GM18519 (cell line): ENCODE results near the gene UGGT1.

Experiments
- ATAC-seq: cut with Tn5 transposase; IDR thresholded peaks from one replicate; pipeline ENCODE4 v1.9.1; 2021; ENCODE audit warnings: mild to moderate bottlenecking, moderate library complexity; ENCODE audit not compliant: unreplicated experiment, low FRiP score

UGGT1 gene

GRCh38 chr2:128109243-128109642 is 18.2 kb downstream of the UGGT1 start:
- no peak for ATAC-seq

DNA sequence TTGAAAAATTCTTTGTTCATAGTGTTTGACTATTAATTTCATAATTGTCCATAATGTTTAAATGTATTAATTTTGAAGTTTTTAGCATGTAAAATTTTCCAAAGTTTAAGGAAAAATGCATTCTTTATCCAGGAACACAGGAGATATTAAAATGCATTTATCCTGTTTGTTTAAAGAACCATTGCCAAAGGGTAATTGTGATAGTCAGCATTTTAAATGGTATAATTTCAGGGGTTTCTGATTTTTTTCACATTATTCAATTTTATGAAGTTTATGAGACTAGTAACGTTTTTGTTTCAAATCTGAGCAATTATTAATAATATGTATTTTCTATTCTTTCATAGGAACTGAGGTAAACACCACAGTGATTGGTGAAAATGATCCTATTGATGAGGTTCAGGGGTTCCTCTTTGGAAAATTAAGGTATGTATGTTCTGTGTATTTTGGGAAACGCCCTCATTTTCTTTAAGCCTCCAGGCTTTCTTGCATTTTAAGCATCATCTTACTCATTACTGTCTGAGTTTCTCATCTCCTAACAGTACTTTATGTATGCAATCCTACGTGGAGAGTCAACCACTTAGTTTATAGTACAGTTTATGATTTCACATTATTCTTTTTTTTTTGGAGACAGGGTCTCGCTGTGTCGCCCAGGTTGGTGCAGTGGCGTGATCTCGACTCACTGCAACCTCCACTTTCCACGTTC is 25.1 kb downstream of the UGGT1 start:
- no peak for ATAC-seq

DNA sequence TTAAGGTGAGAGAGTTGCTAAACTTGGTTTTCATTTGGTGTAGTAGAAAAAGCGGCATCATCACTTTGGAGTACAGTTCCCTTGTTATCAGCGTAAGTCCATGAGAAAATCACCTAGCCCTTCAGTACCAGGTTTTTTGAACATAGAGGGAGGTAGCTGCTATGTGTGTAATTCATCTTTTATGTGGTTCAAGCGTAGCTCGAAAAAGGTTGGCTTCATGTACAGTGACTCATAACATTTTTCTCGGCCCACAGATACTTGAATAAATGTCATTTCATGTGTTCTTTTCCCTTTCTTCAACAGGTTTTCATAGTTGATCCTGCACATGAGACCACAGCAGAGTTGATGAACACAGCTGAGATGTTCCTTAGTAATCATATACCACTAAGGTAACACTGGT is 43.6 kb downstream of the UGGT1 start:
- ATAC-seq: no peak

- ATAC-seq: no peak
These were observed 46.2 kb downstream of the UGGT1 start for GRCh38 chr2:128137094-128137616.

DNA sequence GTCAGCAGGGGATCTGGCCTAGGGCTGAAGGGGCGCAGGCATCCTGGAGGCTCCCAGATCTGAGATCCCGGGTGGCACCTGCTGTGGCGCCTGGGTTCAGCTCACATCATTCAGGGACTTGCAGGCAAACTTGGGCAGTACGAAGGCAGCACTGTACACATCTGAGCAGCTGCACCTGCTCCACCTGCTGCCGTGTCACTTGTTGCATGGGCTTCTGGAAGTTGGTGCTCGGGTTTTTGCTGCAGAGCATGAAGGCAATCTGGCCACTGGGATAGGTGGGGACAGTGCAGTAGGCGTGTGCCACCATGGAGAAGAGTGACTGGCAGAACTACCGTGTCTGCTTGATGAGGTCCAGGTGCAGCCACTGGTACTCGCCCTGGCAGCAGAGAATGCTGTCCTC is 48.6 kb downstream of the UGGT1 start:
- no peak for ATAC-seq

DNA sequence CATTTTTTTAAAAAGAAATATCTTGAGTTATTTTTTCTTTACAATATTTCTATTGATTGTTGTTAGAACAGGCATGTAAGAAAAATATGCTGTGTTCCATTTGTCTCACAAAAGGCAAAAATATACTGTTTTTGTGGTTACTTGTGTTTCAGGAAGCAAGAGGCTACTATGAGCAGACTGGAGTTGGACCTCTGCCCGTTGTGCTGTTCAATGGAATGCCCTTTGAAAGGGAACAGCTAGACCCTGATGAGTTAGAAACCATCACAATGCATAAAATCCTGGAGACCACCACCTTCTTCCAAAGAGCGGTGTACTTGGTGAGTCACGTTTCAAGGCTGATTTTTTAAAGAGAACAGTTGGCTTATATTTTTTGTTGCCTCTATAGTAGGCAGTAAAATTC is 54.7 kb downstream of the UGGT1 start:
- ATAC-seq: no peak

- no peak for ATAC-seq
These were observed 62.8 kb downstream of the UGGT1 start for GRCh38 chr2:128153786-128154185.

DNA sequence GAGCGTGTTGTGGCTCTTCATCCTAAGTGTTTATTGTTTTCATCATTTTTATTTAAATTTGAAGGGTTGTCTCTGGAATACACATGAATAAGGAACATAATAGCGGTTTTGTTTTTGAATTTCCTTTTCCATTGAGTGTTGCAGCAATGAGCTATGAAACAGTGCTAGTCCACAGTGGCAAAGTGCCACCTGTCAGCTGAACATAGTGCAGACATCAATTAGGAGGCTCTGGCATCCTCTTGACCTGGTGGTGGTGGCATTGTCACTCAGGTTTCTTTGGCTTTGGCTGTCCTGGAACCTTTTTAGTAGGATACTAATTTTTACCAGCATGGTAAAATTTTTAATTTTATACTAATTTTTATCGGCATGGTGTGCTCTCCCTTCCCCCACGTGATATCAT is 63.2 kb downstream of the UGGT1 start:
- ATAC-seq: no peak

GRCh38 chr2:128155970-128156369 is 65.0 kb downstream of the UGGT1 start:
- ATAC-seq: no peak

- no peak for ATAC-seq
These were observed 65.8 kb downstream of the UGGT1 start for GRCh38 chr2:128156812-128157211.

GRCh38 chr2:128157644-128158043 is 66.6 kb downstream of the UGGT1 start:
- no peak for ATAC-seq

DNA sequence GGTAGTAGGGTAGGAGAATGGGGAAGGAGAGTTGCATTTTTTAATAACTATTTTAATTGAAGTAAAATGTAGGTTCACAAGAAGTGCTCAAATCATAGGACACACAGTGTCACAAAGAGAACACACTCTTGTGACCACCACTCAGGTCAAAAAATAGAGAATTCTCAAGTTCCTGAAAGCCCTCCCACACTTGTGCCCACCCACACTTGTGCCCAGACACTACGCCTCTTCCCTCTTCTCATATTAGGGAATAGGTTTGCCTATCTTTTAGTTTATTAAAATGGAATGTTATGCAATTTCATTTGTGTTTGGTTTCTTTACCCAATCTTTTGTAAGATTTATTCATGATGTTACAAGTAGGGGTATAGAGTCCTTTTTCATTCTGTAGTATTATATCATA is 67.2 kb downstream of the UGGT1 start:
- no peak for ATAC-seq

- no peak for ATAC-seq
These were observed 68.4 kb downstream of the UGGT1 start for GRCh38 chr2:128159437-128159836.

- no peak for ATAC-seq
These were observed 69.7 kb downstream of the UGGT1 start for GRCh38 chr2:128160616-128161275.

GRCh38 chr2:128162266-128162665 is 71.3 kb downstream of the UGGT1 start:
- no peak for ATAC-seq

- no peak for ATAC-seq
These were observed 73.3 kb downstream of the UGGT1 start for GRCh38 chr2:128164311-128164710.

- ATAC-seq: no peak
These were observed 75.8 kb downstream of the UGGT1 start for GRCh38 chr2:128166746-128167353.

- no peak for ATAC-seq
These were observed 78.1 kb downstream of the UGGT1 start for GRCh38 chr2:128169094-128169493.

DNA sequence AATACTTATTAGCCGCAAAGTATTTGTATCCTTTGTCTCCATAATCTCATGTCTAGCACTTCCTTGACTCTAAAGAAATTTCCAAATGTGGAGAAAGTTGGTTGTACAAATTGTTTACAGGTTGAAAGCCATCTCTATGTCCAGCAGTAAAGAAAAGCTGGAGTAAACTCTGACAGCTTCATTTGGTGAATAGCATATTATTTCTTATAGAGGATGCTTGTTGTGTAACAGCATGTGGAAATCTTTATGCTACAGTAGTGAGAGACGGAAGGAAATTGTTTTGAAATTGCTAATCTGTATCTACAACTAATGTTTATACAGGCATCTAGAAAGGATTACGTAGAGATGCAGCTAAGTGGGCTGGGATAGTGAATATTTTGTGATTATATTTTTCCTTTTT is 78.5 kb downstream of the UGGT1 start:
- no peak for ATAC-seq

DNA sequence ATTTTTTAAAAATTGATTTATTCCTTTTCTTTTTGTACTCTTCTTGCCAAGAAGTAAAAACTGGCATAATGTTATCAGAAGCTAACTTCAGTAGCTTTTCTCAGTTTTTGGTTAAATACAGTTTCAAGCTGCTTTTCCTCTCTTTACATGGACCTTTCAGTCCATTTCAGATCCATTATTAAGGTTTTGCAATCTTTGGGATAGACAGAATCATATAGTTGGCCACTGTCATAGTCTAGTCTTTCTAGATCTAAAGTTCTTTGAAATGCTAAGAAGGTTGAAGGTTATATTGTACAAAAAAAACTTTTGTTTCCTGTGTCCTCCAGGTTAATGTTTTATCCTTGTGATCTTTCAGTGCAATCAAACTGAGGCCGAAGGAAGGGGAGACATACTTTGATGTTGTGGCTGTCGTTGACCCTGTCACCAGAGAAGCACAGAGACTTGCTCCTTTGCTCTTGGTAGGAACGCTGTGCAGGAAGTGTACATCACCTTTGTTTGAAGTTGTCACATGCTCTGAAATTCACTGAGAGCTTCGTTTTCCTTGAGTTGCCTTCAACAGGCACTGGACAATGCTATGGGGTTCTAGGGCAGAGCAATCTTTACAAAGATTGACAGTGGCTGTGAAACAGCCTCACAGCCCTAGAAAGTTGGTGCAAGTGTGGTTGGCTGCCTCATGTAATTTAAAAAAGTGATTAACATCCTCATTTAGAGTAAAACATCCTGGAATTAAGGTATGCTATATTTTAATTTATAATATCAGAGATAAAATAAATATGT is 79.1 kb downstream of the UGGT1 start:
- no peak for ATAC-seq

DNA sequence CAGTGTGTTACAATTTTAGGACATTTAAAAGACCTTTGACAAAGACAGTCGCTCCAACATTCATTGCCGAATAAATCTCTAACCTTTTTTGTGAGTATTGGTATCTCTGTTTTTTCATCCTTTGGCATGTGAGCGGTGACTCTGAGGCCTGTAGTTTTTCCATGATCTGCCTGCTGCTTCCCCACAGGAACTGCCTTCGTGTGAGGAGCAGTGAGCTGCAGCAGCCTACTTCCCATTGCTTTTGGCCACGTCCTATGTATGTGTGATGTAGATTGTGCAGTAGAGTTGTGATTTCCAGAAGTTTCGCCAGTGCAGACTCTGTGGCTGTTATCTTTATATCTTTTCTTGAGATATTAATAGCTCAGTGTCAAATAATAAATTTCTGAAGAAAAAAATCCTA is 79.8 kb downstream of the UGGT1 start:
- no peak for ATAC-seq
